Endothelial cell of umbilical vein (primary cell): ENCODE measurements around the gene CADPS. TPM values are rescaled to one million over a fixed set of nuclear protein-coding genes. Genes with fewer than 3 reads are reported as not detected.

Experiments used
- BruUV-seq: library from RNA; stranded (reverse); fragments of 400-500 nt; replicated peaks from 2 replicates; lab custom pipeline; 2021; lab: Mats Ljungman, UMichigan
- CTCF ChIA-PET: fragments of 300-600, 350-600 bp; sonication (Branson Sonifier 250); formaldehyde crosslinking; loops from one replicate; lab custom pipeline; 2021; ENCODE audit warnings: antibody characterized with exemption, inconsistent platforms; lab: Charles Lee
- POLR2A ChIA-PET: fragments of 300-600, 350-600 bp; sonication (Branson Sonifier 250); formaldehyde crosslinking; loops from one replicate; lab custom pipeline; 2021; ENCODE audit warnings: antibody characterized with exemption, inconsistent platforms; lab: Charles Lee
- DNase-seq: peaks from one replicate; pipeline ENCODE4 v3.0.0-alpha.2; 2011; ENCODE audit warnings: low read depth, low spot score
- FAIRE-seq: peaks from 2 replicates; lab custom pipeline; 2011; peaks lifted over from hg19 to GRCh38; lab: Jason Lieb, UNC
- H2AFZ ChIP-seq: 2 replicates; pipeline ENCODE4 v1.6.0; 2012; ENCODE audit warnings: low read depth, low read length, control low read depth, inconsistent platforms
- H3K27ac ChIP-seq: 2 replicates; pipeline ENCODE4 v1.5.1; 2011; ENCODE audit warnings: low read depth, mild to moderate bottlenecking, control low read depth, low read length, moderate library complexity; ENCODE audit not compliant: insufficient read depth
- H3K27me3 ChIP-seq, 2 experiments: 2 replicates each; pipeline versions ENCODE4 v1.6.0 to v1.6.1; 2011; ENCODE audit warnings: low read length in 2 of 2, mixed read lengths in 1 of 2; ENCODE audit not compliant: control insufficient read depth in 2 of 2, insufficient read depth in 2 of 2
- H3K36me3 ChIP-seq, 2 experiments: 2 replicates in 1 of 2; 3 replicates in 1 of 2; pipeline ENCODE4 v1.5.1; 2011; ENCODE audit warnings: low read length in 2 of 2, mild to moderate bottlenecking in 1 of 2, moderate library complexity in 1 of 2; ENCODE audit not compliant: control insufficient read depth in 2 of 2, insufficient read depth in 2 of 2; ENCODE audit errors: extremely low read depth in 1 of 2
- H3K4me1 ChIP-seq: 3 replicates; pipeline ENCODE4 v1.5.1; 2011; ENCODE audit warnings: mild to moderate bottlenecking, low read length; ENCODE audit not compliant: control insufficient read depth, insufficient read depth; ENCODE audit errors: extremely low read depth
- H3K4me2 ChIP-seq: 2 replicates; pipeline ENCODE4 v1.6.1; 2011; ENCODE audit warnings: low read length, control low read depth, mixed read lengths; ENCODE audit not compliant: insufficient read depth
- H3K4me3 ChIP-seq, 3 experiments: fragments of 200-600 bp in 1 of 3; sonication (generic), shearing (Covaris generic) in 1 of 3; replicated peaks in 1 of 3; 2 replicates each; pipeline ENCODE4 v1.5.1; 2011 to 2016; ENCODE audit warnings: control low read depth in 3 of 3, low read length in 3 of 3, mild to moderate bottlenecking in 2 of 3, inconsistent platforms in 1 of 3, low read depth in 1 of 3, moderate library complexity in 1 of 3; ENCODE audit not compliant: insufficient read depth in 1 of 3
- H3K79me2 ChIP-seq: 2 replicates; pipeline ENCODE4 v1.6.0; 2012; ENCODE audit warnings: low read length, inconsistent platforms; ENCODE audit not compliant: control insufficient read depth, insufficient read depth
- H3K9ac ChIP-seq: replicated peaks from 2 replicates; pipeline ENCODE3; 2011; ENCODE audit warnings: low read length, control low read depth; ENCODE audit not compliant: insufficient read depth; ENCODE audit errors: extremely low read depth
- H3K9me1 ChIP-seq: replicated peaks from 3 replicates; pipeline ENCODE4 v1.6.0; 2011; ENCODE audit warnings: mild to moderate bottlenecking, low read length; ENCODE audit not compliant: control insufficient read depth, insufficient read depth; ENCODE audit errors: extremely low read depth
- H3K9me3 ChIP-seq: replicated peaks from 2 replicates; pipeline ENCODE4 v1.5.1; 2012; ENCODE audit warnings: low read length, inconsistent platforms; ENCODE audit not compliant: control insufficient read depth, insufficient read depth
- H4K20me1 ChIP-seq: replicated peaks from 2 replicates; pipeline ENCODE3; 2011; ENCODE audit warnings: mild to moderate bottlenecking, low read length; ENCODE audit not compliant: control insufficient read depth, insufficient read depth; ENCODE audit errors: extremely low read depth
- CTCF ChIP-seq, 2 donors: IDR thresholded peaks; 1 replicate in 1 of 2; 2 replicates in 1 of 2; pipeline ENCODE4 v1.5.1; 2011; ENCODE audit warnings: low read length in 2 of 2, mild to moderate bottlenecking in 2 of 2, moderate library complexity in 2 of 2, control low read depth in 1 of 2, inconsistent platforms in 1 of 2, low read depth in 1 of 2; ENCODE audit not compliant: insufficient read depth in 1 of 2; ENCODE audit errors: extremely low read depth in 1 of 2
- FOS ChIP-seq: IDR thresholded peaks from 2 replicates; pipeline ENCODE4 v1.6.1; 2011; ENCODE audit warnings: mild to moderate bottlenecking, low read length, moderate library complexity, borderline replicate concordance; ENCODE audit not compliant: insufficient read depth
- GATA2 ChIP-seq: IDR thresholded peaks from 2 replicates; pipeline ENCODE4 v1.7.0; 2011; ENCODE audit warnings: low read depth, mild to moderate bottlenecking, moderate library complexity, mixed read lengths, low read length; ENCODE audit not compliant: insufficient read length, insufficient read depth
- JUN ChIP-seq: IDR thresholded peaks from 2 replicates; pipeline ENCODE4 v1.6.1; 2011; ENCODE audit warnings: borderline replicate concordance, low read depth; ENCODE audit not compliant: insufficient read length, insufficient read depth
- MAX ChIP-seq: IDR thresholded peaks from 2 replicates; pipeline ENCODE4 v1.6.1; 2011; ENCODE audit not compliant: insufficient read depth, insufficient read length
- MYC ChIP-seq: IDR thresholded peaks from one replicate; pipeline ENCODE4 v1.6.1; 2011; ENCODE audit warnings: mild to moderate bottlenecking, low read depth, low read length
- POLR2A ChIP-seq: IDR thresholded peaks from 2 replicates; pipeline ENCODE4 v1.6.1; 2012; ENCODE audit warnings: low read depth, mild to moderate bottlenecking, control low read depth, low read length
- POLR2AphosphoS5 ChIP-seq: IDR thresholded peaks from 2 replicates; pipeline ENCODE4 v1.6.1; 2012; ENCODE audit warnings: low read depth, mild to moderate bottlenecking, control low read depth, low read length, moderate library complexity; ENCODE audit not compliant: insufficient read depth
- dilution Hi-C: fragments of 300-500 bp; cut with MboI; formaldehyde crosslinking; loops from one replicate; pipeline ENCODE4 v1.15.0; 2019; ENCODE audit warnings: low sequenced_read_pairs; ENCODE audit not compliant: extremely low pct_ligation_motif_present
- intact Hi-C: fragments of 100-400 bp; cut with micrococcal nuclease; formaldehyde crosslinking; loops from one replicate; pipeline ENCODE4 v1.10.0; 2022
- polyA plus RNA-seq, 4 experiments: library from polyadenylated mRNA; depleted of rRNA in 3 of 4; stranded (reverse) in 3 of 4; unstranded in 1 of 4; fragments of >200 nt; gene quantifications; 2 replicates each; pipeline versions ENCODE4 v1.2.1 to v1.2.3, GENCODE V29; 2011 to 2012; ENCODE audit warnings: missing spikeins in 1 of 4
- total RNA-seq: library from RNA; stranded (reverse); gene quantifications from 2 replicates; pipeline ENCODE4 v1.2.3, GENCODE V29; 2021

The CADPS gene
- total and polyA plus RNA-seq, 2 donors (not counting 3 experiments of a cell fraction or from before 2014, with no cell fraction given): not detected

- Histone ChIP-seq H4K20me1 (no peaks in the 10 kb centered on the region), H3K79me2 (no peaks in the 10 kb centered on the region), H3K4me2 (no peak overlapping the region), H3K4me3 (no peak overlapping the region), H3K9me1 (no peaks in the 10 kb centered on the region), H3K27me3 (no peaks in the 10 kb centered on the region), H3K4me1 (no peaks in the 10 kb centered on the region), H3K27ac (no peak overlapping the region), H3K9ac (no peak overlapping the region), H3K9me3 (no peaks in the 10 kb centered on the region), H2AFZ (no peak overlapping the region), H3K36me3 (no peaks in the 10 kb centered on the region)
- DNase-seq: no peak
- dilution Hi-C loops: no loop called here
- TF ChIP-seq MAX (no peak), POLR2A (no peak), MYC (no peak), FOS (no peak)
- POLR2A ChIA-PET: no interaction called here
- no peak for FAIRE-seq
- no TSS peak for BruUV-seq
- intact Hi-C loops: no loop called here
- CTCF ChIA-PET: no interaction called here
Measured at GRCh38 chr3:62918131-62918530, 42.9 kb upstream of the CADPS start.

- Histone ChIP-seq H3K79me2 (no peaks in the 10 kb centered on the region), H3K9me3 (no peaks in the 10 kb centered on the region), H3K27ac (no peak overlapping the region), H3K4me1 (no peaks in the 10 kb centered on the region), H3K4me2 (no peak overlapping the region), H3K9me1 (no peaks in the 10 kb centered on the region), H3K36me3 (no peaks in the 10 kb centered on the region), H4K20me1 (no peaks in the 10 kb centered on the region), H3K4me3 (no peak overlapping the region), H3K27me3 (no peaks in the 10 kb centered on the region), H2AFZ (no peak overlapping the region), H3K9ac (no peak overlapping the region)
- TF ChIP-seq POLR2A (no peak), GATA2 (no peak), CTCF (IDR thresholded peaks at IDR 0.05; ENCODE audit: extremely low read depth in 1 of 2, insufficient read depth in 1 of 2, low read depth in 1 of 2, low read length in 2 of 2) (no peak), MYC (no peak), POLR2AphosphoS5 (no peak), JUN (no peak), FOS (no peak), MAX (no peak)
- DNase-seq: no peak
- no peak for FAIRE-seq
- BruUV-seq: no TSS peak
- intact Hi-C loops: no loop called here
- dilution Hi-C loops: no loop called here
- ChIA-PET CTCF (no interaction called here), POLR2A (no interaction called here)
Measured at GRCh38 chr3:62911526-62911925, 36.3 kb upstream of the CADPS start.
